ENCODE data around the gene MCC.

MCC gene

DNA sequence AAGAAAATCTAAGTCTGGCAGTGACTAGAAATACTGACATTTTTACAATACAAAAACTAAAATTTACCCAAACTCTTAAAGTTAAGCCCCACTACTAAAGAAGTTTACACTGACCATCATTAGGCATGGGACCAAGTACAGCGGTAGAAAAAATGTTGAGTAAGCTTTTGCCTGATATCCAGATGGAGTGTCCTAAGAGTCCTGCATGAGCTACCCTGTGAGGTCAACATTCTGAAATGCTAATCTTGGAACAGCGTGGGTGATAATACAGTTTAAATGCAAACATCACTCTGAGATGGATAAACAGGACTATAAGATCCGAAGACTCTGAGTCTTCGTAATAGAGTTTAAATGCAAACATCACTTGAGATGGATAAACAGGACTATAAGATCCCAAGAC lies 322.0 kb downstream of the MCC start:
- DNase-seq: no peak

- no peak for DNase-seq
Measured at GRCh38 chr5:113164021-113164420, 324.2 kb downstream of the MCC start.

DNA sequence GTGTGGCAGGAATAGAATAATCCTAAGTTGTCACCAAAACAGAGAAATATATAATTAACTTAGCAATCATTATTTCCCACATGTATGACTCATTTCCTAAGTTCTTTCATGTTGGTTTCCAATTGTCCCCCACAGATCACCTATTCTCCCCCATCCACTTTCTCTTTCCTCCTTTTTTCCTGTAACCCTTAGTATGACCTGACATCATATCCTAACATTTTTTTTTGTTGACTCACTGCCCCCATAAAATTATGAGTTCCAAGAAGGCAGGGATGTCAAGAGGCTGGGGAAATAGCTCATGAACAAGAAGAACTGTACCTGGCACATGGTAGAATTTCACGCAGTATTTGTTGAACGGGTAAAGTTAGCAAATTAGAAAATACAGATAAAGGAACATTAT lies 324.9 kb downstream of the MCC start:
- no peak for DNase-seq

- DNase-seq: no peak
Measured at GRCh38 chr5:113162770-113163169, 325.5 kb downstream of the MCC start.

DNA sequence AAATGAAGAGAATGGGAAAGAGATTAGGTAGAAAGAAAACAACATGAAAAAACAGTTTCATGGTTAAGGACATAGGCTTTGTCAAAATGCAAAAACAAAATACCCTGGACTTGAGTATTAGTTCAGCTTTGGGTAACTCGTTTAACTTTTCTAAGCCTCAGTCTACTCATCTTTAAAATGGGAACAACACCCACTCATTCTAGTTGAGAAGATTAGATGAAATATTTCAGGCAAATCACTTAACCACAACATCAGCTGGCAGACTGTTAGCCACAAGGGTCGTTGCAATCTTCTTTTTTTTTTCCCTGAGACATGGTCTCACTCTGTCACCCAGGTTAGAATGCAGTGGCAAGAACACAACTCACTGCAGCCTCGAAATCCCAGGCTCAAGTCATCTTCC lies 326.0 kb downstream of the MCC start:
- DNase-seq: no peak

DNA sequence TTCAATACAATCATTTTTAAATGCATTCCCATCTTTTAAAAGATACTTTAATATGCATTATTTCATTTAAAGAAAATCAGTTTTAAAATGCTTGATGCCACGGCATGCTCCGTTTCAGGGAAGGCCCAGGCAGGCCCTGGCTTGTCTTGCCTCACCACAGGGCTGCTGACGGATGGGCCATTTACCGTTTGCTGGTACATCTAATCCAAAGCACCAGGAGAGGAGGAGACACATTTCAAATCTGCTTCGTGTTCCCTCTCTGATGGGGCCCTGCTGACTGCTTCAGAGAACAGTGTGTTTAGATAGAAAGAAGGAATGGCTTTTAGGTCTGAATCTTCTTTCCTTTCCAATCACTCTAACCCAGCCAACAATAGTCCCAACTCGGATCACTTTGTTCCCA lies 326.4 kb downstream of the MCC start:
- DNase-seq: no peak

GRCh38 chr5:113157886-113158285 lies 330.4 kb downstream of the MCC start:
- DNase-seq: no peak

DNA sequence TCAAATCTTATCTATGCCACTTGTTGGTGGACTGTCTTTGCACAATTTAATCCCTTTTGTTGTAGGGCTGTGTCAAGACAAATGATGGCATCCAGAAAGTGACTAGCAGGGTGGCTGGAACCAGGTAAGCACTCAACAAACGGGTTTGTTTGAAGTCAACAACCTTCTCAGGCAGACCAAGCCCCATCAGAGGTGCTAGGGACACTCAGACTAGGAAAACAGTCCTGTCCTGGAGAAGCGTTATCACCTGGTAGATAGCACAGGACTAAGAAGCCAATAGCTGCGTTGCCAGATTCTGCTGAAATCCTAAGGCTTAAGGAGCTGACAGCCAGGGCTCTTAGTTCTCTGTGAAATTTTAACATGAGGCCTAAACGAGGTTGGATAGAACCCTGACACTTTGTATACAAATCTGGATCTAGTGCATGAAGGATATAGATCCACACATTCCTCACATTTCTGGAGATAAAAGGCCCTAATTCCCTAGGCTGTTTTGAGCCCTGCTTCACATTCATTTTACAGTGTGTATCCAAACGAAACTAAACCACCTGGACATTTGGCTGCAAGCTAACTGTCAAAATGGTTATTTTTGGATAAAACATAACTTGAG lies 331.9 kb downstream of the MCC start:
- no peak for DNase-seq

DNA sequence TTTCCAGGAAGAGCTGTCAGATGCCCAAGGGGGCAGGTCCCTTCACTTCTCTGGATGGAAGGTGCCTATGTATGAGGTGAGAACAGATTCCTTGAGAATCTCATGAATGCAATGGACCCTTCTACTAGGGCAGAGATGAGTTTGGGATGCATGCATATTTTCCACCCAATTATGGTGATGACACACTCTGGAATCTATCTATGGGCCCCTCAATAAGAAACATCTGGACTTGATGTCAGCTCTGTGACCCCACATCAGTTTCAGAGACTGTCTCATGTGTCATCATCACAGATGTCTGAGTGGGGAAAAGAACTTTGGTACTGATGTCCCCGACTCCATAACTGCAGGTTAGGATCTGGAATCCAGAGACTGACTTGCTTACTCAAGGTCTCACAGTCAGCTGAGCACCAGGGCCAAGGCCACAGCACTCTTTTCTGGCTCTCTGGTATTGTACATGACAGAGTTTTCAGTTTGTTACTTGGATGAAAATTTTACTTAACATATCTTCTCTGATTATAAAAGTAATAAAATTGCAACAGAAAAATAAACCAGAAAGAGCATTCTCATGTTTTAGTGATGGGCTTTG lies 334.6 kb downstream of the MCC start:
- no peak for DNase-seq

- no peak for DNase-seq
Measured at GRCh38 chr5:113152380-113152740, 335.9 kb downstream of the MCC start.

DNA sequence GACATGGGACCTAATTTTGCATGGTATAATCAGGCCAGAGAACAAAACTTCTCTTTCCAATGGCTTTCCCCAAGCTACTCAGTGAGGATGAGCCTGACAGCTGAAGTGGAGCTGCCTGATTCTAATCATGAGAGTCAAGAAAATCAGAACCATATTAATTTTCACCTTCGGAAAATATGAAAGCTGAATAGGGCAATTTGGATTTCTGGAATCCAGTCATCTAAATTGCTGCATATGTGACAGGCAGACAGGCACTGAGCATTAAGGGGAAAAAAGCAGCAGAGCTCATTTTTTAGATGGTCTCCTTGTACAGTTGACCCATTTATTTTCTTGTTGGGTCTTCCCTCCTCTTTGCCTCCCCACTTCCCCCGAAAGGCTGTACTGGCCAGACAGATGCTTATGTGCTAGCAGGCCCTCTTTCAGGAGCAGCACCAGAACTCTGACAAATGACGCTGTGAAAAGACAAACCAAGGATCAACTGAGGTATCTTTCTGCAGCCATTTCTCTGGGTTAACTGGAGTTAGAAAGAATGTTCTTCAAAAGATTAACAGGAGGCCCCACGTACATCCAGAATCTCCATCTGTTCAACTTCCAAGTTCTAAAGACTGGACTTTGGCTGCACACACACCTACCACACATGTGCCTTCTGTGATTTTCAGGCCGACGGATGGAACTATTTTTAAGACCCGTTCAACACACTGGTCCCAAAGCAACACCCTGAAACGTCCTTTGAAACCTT lies 336.4 kb downstream of the MCC start:
- DNase-seq: no peak

DNA sequence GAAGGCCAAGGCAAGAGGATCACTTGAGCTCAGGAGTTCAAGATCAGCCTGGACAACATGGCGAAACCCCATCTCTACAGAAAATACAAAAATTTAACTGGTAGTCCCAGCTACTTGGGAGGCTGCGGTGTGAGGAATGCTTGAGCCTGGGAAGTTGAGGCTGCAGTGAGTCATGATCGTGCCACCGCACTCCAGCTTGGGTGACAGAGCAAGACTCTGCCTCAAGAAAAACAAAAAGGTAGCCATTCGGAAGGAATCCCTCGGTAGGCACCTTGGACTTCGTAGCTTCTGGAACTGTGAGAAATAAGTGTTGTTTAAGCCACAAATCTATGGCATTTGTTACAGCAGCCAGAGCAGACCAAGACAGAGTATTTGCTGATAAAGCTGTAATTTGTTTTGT lies 337.4 kb downstream of the MCC start:
- no peak for DNase-seq

GRCh38 chr5:113150221-113150620 lies 338.0 kb downstream of the MCC start:
- no peak for DNase-seq

DNA sequence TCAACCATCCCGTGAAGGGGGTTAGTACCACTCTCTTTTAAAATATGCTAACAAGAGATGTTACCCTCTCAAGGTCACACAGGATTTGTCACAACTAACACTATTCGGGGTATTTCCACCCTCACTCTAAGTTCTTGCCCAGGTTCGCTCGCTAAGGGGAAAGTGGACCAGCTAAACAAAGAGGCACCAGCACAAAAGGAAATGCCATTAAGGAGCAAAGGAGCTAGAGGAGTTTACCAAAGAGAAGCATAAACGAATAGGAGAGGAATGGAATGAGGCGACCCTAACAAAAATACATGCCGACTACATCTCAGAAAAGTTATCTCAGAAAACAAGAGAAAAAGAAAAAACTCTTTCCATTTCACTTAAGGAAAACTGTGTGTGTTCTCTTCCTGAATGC lies 340.7 kb downstream of the MCC start:
- DNase-seq: no peak

DNA sequence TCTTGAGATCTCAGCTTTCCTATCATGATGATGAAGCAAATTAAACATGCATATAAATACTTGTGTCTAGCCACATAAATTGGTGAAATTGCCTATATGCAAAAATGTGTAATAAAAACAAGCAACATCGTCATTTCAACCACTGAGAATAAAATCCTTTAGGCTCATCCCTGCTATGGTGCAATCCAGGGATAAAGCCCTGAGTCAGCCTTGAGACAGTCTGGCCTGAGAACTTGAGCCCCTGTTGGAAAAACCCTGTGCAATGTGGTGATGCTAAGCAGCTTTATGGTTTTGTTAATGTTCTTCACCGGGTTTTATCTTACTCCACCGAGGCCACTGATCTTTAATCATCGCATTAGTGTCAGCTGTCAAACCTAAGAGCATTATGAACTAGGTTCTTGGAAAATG lies 341.1 kb downstream of the MCC start:
- DNase-seq: no peak

DNA sequence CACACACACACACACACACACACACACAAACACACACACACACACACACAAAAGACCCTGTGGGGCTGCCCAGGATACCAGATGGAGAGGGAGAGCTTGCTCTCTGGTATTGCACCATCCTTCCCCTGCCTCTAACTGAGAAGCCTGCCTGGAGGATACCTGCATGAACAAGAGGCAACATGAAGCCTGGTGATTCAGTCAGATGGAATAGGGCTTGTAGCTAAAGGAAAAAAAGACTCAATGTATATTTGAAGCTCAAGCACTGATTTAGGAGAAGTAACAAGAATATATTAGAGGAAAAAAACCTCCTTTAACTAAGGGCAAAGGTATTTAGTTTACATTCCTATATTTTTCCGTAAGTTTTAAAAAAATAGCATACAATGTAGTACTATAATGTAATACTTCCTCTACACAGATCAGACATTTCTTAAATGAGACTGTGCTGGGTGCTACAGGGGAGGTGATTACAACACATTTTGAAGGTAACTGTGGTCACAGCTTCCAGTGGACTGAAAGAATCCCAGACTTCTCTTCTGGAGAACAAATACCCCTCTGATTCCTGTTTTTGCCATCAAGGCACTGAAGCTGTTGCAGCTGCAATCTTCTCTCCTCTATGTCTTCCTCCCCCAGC lies 342.4 kb downstream of the MCC start:
- DNase-seq: no peak

DNA sequence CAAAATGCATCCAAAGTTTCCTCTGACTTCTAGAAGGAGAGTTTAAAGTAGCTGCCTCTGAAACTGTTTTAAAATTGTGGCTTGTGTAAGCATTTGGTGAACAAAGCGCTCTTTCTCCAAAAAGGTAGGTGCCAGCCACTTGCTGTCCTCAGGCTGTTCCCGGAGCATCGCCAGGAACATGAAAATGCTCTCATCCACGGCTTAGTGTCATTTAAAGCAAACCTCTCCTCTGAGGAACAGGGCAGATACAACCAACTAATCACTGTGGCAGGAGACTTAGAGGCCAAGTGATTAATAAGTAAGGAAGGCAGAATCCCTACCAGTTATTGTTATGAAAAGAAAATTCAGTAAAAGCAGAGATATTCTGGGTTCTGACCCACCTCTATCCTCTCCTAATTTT lies 346.1 kb downstream of the MCC start:
- DNase-seq: no peak

DNA sequence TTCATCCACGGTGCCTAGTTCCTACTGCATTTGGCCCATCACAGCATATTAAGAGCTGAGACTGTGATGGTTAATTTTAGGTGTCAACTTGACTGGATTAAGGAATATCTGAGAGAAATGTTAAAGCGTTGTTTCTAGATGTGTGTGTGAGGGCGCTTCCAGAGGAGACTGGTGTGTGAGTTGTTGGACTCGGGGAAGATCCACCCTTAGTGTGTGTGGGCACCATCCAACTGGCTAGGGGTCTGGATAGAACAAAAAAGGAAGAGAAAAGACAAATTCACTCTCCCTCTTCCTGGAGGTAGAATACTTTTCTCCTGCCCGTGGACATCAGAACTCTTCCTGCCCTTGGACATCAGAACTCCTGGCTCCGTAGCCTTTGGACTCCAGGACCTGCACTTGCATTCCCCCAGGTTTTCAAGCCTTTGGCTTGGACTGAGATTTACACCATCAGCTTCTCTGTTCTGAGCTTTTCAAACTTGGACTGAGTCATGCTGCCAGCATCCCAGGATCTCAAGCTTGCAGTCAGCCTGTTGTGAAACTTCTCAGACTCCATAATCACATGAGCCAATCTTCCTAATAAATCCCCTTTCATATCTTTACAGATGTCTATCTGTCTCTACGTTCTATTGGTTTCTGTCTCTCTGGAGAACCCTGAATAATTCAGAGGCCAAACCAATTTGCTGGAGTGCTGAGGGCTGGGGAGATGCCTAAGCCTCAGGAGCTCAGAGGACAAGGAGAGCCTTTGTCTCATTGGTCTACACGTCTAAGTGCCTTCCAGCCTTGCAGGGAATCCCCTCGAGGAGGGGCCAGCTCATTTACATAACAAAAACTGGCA lies 347.2 kb downstream of the MCC start:
- DNase-seq: no peak

DNA sequence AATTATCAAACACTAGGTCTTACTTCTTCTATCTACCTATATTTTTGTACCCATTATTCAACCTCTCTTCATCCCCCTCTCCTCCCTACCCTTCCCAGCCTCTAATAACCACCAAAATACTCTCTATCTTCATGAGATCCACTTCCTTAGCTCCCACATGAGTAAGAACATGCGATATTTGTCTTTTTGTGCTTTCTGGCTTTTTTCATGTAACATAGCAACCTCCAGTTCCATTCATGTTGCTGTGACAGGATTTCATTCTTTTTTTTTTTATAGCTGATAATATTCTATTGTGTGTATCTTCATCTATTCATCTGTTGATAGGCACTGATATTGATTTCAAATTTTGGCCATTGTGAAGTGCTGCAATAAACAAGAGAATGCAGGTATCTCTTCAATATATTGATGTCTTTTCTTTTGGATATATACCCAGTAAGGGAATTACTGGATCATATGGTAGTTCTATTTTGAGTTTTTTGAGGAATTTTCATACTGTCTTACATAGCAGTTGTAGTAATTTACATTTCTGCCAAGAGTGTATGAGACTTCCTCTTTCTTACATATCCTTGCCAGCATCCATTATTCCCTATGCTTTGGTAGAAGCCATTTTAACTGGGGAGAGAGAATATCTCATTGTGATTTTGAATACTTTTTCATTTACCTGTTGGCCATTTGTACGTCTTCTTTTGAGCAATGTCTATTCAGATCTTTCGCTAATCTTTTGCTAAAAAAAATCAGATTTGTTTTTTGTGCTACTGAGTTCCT lies 354.9 kb downstream of the MCC start:
- DNase-seq: no peak

- DNase-seq: no peak
Measured at GRCh38 chr5:113132564-113132963, 355.7 kb downstream of the MCC start.

DNA sequence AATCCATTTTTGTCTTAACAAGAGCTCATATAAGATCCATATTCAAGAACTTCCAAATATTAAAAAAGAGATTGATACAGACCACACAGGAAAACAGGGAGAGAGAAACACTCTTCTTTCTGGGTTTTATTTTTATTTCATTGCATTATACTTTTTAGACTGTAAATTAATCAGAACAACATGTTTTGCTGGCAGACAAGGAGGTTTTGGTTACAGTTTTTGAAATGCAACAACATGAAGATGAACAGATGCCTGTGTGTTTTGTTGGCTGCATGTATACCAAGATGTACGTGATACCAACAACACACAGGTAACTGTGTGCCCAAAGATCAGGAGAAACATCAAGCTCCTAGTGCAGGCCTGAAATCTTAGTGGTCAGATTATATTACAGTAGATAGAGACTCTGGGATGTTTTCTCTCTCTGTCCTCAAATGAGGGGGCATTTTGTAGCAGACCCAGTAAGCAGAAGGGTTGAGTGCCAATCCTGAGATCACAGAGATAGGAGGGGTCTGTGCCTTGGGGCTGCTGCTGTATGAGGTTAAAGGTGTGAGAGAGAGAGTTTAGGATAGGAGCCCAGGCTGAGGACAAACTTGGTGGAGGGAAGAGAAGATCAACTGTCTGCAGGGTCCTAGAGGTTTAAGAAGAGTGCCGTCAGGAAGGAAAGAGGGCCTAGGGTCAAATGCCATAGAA lies 359.5 kb downstream of the MCC start:
- DNase-seq: no peak

DNA sequence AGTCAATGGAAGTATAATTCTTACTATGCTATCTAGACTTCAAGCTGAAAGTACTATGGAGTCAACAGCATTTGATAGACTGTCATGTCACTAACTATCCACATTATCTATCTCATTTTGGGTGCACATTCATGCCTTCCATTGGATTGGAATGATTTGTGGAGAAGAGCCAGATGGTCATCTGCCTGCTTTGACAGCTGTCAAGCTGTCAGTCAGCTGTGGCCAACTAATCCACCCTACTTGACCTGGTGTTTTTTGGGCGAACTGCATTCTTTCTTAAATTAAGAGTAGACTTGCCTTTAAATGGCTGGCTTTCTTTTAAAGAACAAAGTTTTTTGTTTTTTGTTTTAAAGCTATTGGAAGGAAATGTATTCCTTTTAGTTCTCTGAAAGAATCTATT lies 360.2 kb downstream of the MCC start:
- no peak for DNase-seq

Measured in activated gamma-delta T cell (primary cell).